Activated CD8-positive, alpha-beta memory T cell treated with anti-CD3 and anti-CD28 coated beads, Interleukin-2, amount 10 ng/mL, durations not matched to agents 7 days and 5 days (primary cell): ENCODE data around the gene LAMA1. TPM values are rescaled to one million over a fixed set of nuclear protein-coding genes. Genes with fewer than 3 reads are reported as not detected.
"Not testable (repeated sequence)": the region's sequence is repeated elsewhere in the genome, so short reads cannot be mapped to it uniquely, and the experiment has no call there.

Source experiments
- ATAC-seq: fragments of 150-1000 bp; cut with Tn5 transposase; one replicate; pipeline ENCODE4 v1.10.0; 2021; ENCODE audit warnings: moderate library complexity
- CTCF ChIA-PET: fragments of 350-600 bp; sonication (Branson Sonifier 250); formaldehyde crosslinking; loops from one replicate; lab custom pipeline; 2021; ENCODE audit warnings: antibody characterized with exemption; lab: Charles Lee
- DNase-seq: peaks from one replicate; pipeline ENCODE4 v3.0.0-alpha.2; 2020
- H3K27ac Mint-ChIP-seq: one replicate; pipeline ENCODE4 v1.8.0; 2021; ENCODE audit warnings: mild to moderate bottlenecking, mixed read lengths
- H3K27me3 Mint-ChIP-seq: one replicate; pipeline ENCODE4 v1.8.0; 2021; ENCODE audit warnings: mixed read lengths
- H3K36me3 Mint-ChIP-seq: one replicate; pipeline ENCODE4 v1.8.0; 2021; ENCODE audit warnings: mild to moderate bottlenecking, mixed read lengths
- H3K4me1 Mint-ChIP-seq: one replicate; pipeline ENCODE4 v1.8.0; 2021; ENCODE audit warnings: mixed read lengths
- H3K4me3 Mint-ChIP-seq: one replicate; pipeline ENCODE4 v1.8.0; 2021; ENCODE audit warnings: mild to moderate bottlenecking, moderate library complexity, mixed read lengths
- H3K9me3 Mint-ChIP-seq: one replicate; pipeline ENCODE4 v1.8.0; 2022; ENCODE audit warnings: low read depth, mixed read lengths
- total RNA-seq, 2 experiments: library from RNA; stranded (reverse); gene quantifications; one replicate each; pipeline ENCODE4 v1.2.3, GENCODE V29; 2021

Gene LAMA1
- total RNA-seq, 2 experiments from 2014 or later, result not detected

GRCh38 chr18:6954501-6954900 lies 163.1 kb downstream of the LAMA1 start:
- H3K36me3 Mint-ChIP-seq, result no peaks in the 10 kb centered on the region
- CTCF ChIA-PET, result no interaction called here
- H3K27ac Mint-ChIP-seq, result no peak overlapping the region
- DNase-seq (no peak), ATAC-seq (no peak)
- no peaks in the 10 kb centered on the region for H3K27me3 Mint-ChIP-seq
- no peak overlapping the region for H3K4me3 Mint-ChIP-seq
- H3K4me1 Mint-ChIP-seq, result no peaks in the 10 kb centered on the region
- H3K9me3 Mint-ChIP-seq, result peaks cover 3% of the 10 kb centered on the region

GRCh38 chr18:6951336-6952090 lies 166.1 kb downstream of the LAMA1 start:
- no peak overlapping the region for H3K4me3 Mint-ChIP-seq
- H3K36me3 Mint-ChIP-seq, result no peaks in the 10 kb centered on the region
- H3K27ac Mint-ChIP-seq, result no peak overlapping the region
- no peaks in the 10 kb centered on the region for H3K27me3 Mint-ChIP-seq
- ATAC-seq (no peak), DNase-seq (no peak)
- no peaks in the 10 kb centered on the region for H3K4me1 Mint-ChIP-seq
- CTCF ChIA-PET, result no interaction called here
- peaks cover 3% of the 10 kb centered on the region for H3K9me3 Mint-ChIP-seq

- no peaks in the 10 kb centered on the region for H3K36me3 Mint-ChIP-seq
- H3K9me3 Mint-ChIP-seq, result peaks cover 5% of the 10 kb centered on the region
- DNase-seq, result no peak
- H3K27ac Mint-ChIP-seq, result no peak overlapping the region
- H3K4me1 Mint-ChIP-seq, result no peaks in the 10 kb centered on the region
- CTCF ChIA-PET, result no interaction called here
- H3K4me3 Mint-ChIP-seq, result no peak overlapping the region
- ATAC-seq, result no peak
- no peaks in the 10 kb centered on the region for H3K27me3 Mint-ChIP-seq
Observed at GRCh38 chr18:6950641-6951040, 167.0 kb downstream of the LAMA1 start.

GRCh38 chr18:6949800-6950586 lies 167.6 kb downstream of the LAMA1 start:
- Mint-ChIP-seq H3K4me1 (no peaks in the 10 kb centered on the region), H3K4me3 (no peak overlapping the region), H3K9me3 (peaks cover 5% of the 10 kb centered on the region), H3K27me3 (no peaks in the 10 kb centered on the region), H3K27ac (no peak overlapping the region), H3K36me3 (no peaks in the 10 kb centered on the region)
- no peak for ATAC-seq
- no peak for DNase-seq
- CTCF ChIA-PET, result no interaction called here

- H3K9me3 Mint-ChIP-seq, result peaks cover 5% of the 10 kb centered on the region
- H3K36me3 Mint-ChIP-seq, result no peaks in the 10 kb centered on the region
Observed at GRCh38 chr18:6948281-6949055, 169.1 kb downstream of the LAMA1 start.

GRCh38 chr18:6947338-6948030 lies 170.1 kb downstream of the LAMA1 start:
- H3K36me3 Mint-ChIP-seq, result no peaks in the 10 kb centered on the region
- H3K27me3 Mint-ChIP-seq, result no peaks in the 10 kb centered on the region
- peaks cover 5% of the 10 kb centered on the region for H3K9me3 Mint-ChIP-seq
- ATAC-seq (no peak), DNase-seq (no peak)
- CTCF ChIA-PET, result no interaction called here
- H3K4me3 Mint-ChIP-seq, result no peak overlapping the region
- H3K27ac Mint-ChIP-seq, result no peak overlapping the region
- no peaks in the 10 kb centered on the region for H3K4me1 Mint-ChIP-seq

More at GRCh38 chr18:6948281-6949055, 169.1 kb downstream of the LAMA1 start:
- Mint-ChIP-seq H3K27me3 (no peaks in the 10 kb centered on the region), H3K4me3 (no peak overlapping the region), H3K27ac (no peak overlapping the region), H3K4me1 (no peaks in the 10 kb centered on the region)
- DNase-seq, result no peak
- ATAC-seq, result no peak
- CTCF ChIA-PET, result no interaction called here

- no peak for DNase-seq
- no peaks in the 10 kb centered on the region for H3K4me1 Mint-ChIP-seq
- peaks cover 3% of the 10 kb centered on the region for H3K9me3 Mint-ChIP-seq
- no peaks in the 10 kb centered on the region for H3K27me3 Mint-ChIP-seq
- CTCF ChIA-PET, result no interaction called here
- H3K36me3 Mint-ChIP-seq, result no peaks in the 10 kb centered on the region
- no peak for ATAC-seq
- no peak overlapping the region for H3K27ac Mint-ChIP-seq
- no peak overlapping the region for H3K4me3 Mint-ChIP-seq
Observed at GRCh38 chr18:6943143-6943542, 174.5 kb downstream of the LAMA1 start.

GRCh38 chr18:6942742-6943141 lies 174.9 kb downstream of the LAMA1 start:
- ATAC-seq (no peak), DNase-seq (no peak)
- Mint-ChIP-seq H3K27me3 (no peaks in the 10 kb centered on the region), H3K9me3 (peaks cover 3% of the 10 kb centered on the region), H3K4me3 (no peak overlapping the region), H3K36me3 (no peaks in the 10 kb centered on the region), H3K4me1 (no peaks in the 10 kb centered on the region), H3K27ac (no peak overlapping the region)
- CTCF ChIA-PET, result no interaction called here

- Mint-ChIP-seq H3K9me3 (peaks cover 3% of the 10 kb centered on the region), H3K4me1 (no peaks in the 10 kb centered on the region), H3K27me3 (no peaks in the 10 kb centered on the region), H3K36me3 (no peaks in the 10 kb centered on the region), H3K4me3 (no peak overlapping the region), H3K27ac (no peak overlapping the region)
- ATAC-seq (no peak), DNase-seq (no peak)
- CTCF ChIA-PET, result no interaction called here
Observed at GRCh38 chr18:6941996-6942395, 175.6 kb downstream of the LAMA1 start.

- H3K9me3 Mint-ChIP-seq, result peaks cover 2% of the 10 kb centered on the region
- CTCF ChIA-PET, result no interaction called here
- ATAC-seq, result no peak
Observed at GRCh38 chr18:6940451-6940850, 177.1 kb downstream of the LAMA1 start.

GRCh38 chr18:6939972-6940371 lies 177.6 kb downstream of the LAMA1 start:
- H3K4me3 Mint-ChIP-seq, result no peak overlapping the region
- ATAC-seq, result no peak
- no peaks in the 10 kb centered on the region for H3K27me3 Mint-ChIP-seq
- no peaks in the 10 kb centered on the region for H3K4me1 Mint-ChIP-seq
- CTCF ChIA-PET, result no interaction called here
- no peak for DNase-seq
- H3K36me3 Mint-ChIP-seq, result no peaks in the 10 kb centered on the region
- H3K27ac Mint-ChIP-seq, result no peak overlapping the region
- peaks cover 2% of the 10 kb centered on the region for H3K9me3 Mint-ChIP-seq

More at GRCh38 chr18:6940451-6940850, 177.1 kb downstream of the LAMA1 start:
- Mint-ChIP-seq H3K27me3 (no peaks in the 10 kb centered on the region), H3K4me1 (no peaks in the 10 kb centered on the region), H3K36me3 (no peaks in the 10 kb centered on the region), H3K27ac (no peak overlapping the region), H3K4me3 (no peak overlapping the region)
- DNase-seq, result no peak

- DNase-seq, H3K27ac Mint-ChIP-seq, H3K27me3 Mint-ChIP-seq, H3K9me3 Mint-ChIP-seq, H3K4me1 Mint-ChIP-seq, CTCF ChIA-PET, ATAC-seq, H3K36me3 Mint-ChIP-seq, H3K4me3 Mint-ChIP-seq: not testable (repeated sequence)
Observed at GRCh38 chr18:6938403-6938802, 179.2 kb downstream of the LAMA1 start.

- CTCF ChIA-PET, result no interaction called here
- Mint-ChIP-seq H3K4me1 (no peaks in the 10 kb centered on the region), H3K4me3 (no peak overlapping the region), H3K27ac (no peak overlapping the region), H3K27me3 (no peaks in the 10 kb centered on the region), H3K9me3 (peaks cover 2% of the 10 kb centered on the region), H3K36me3 (no peaks in the 10 kb centered on the region)
- DNase-seq (no peak), ATAC-seq (no peak)
Observed at GRCh38 chr18:6938003-6938402, 179.6 kb downstream of the LAMA1 start.
